Neural progenitor cell (in vitro differentiated cells): Measurements from ENCODE around the gene KIRREL2. TPM values are rescaled to one million over a fixed set of nuclear protein-coding genes. Genes with fewer than 3 reads are reported as not detected.

Experiments
- DNase-seq: peaks from one replicate; pipeline ENCODE4 v3.0.0-alpha.2; 2016; ENCODE audit warnings: low spot score
- H2AFZ ChIP-seq: fragments of 200-600 bp; sonication (generic); replicated peaks from 2 replicates; pipeline ENCODE4 v1.6.1; 2016; ENCODE audit warnings: antibody characterized with exemption
- H3F3A ChIP-seq: fragments of 200-600 bp; sonication (generic); 2 replicates; pipeline ENCODE4 v1.6.1; 2016; ENCODE audit warnings: antibody characterized with exemption, low read depth
- H3K27ac ChIP-seq: fragments of 200-600 bp; sonication (generic); 2 replicates; pipeline ENCODE4 v1.5.1; 2016; ENCODE audit warnings: mild to moderate bottlenecking
- H3K27me3 ChIP-seq: fragments of 200-600 bp; sonication (generic); 2 replicates; pipeline ENCODE4 v1.6.1; 2016; ENCODE audit warnings: mild to moderate bottlenecking, moderate library complexity
- H3K36me3 ChIP-seq: fragments of 200-600 bp; sonication (generic); 2 replicates; pipeline ENCODE4 v1.5.1; 2016
- H3K4me1 ChIP-seq: fragments of 200-600 bp; sonication (generic); 2 replicates; pipeline ENCODE4 v1.6.1; 2016; ENCODE audit warnings: mixed run types
- H3K4me2 ChIP-seq: fragments of 200-600 bp; sonication (generic); 2 replicates; pipeline ENCODE4 v1.6.1; 2016
- H3K4me3 ChIP-seq: fragments of 200-600 bp; sonication (generic); 2 replicates; pipeline ENCODE4 v1.5.1; 2016
- H3K79me2 ChIP-seq: fragments of 200-600 bp; sonication (generic); 2 replicates; pipeline ENCODE4 v1.6.1; 2016; ENCODE audit warnings: low read depth
- H3K9ac ChIP-seq: fragments of 200-600 bp; sonication (generic); 2 replicates; pipeline ENCODE4 v1.6.1; 2016
- H3K9me3 ChIP-seq: fragments of 200-600 bp; sonication (generic); 2 replicates; pipeline ENCODE4 v1.5.1; 2016; ENCODE audit warnings: low read depth
- H4K20me1 ChIP-seq: fragments of 200-600 bp; sonication (generic); 2 replicates; pipeline ENCODE4 v1.6.1; 2016; ENCODE audit warnings: low read depth
- H3K27ac Mint-ChIP-seq: 3 replicates; pipeline ENCODE4 v1.8.0; 2021; ENCODE audit warnings: mixed read lengths
- H3K27me3 Mint-ChIP-seq: 2 replicates; pipeline ENCODE4 v1.8.0; 2022; ENCODE audit warnings: low read depth, mild to moderate bottlenecking, inconsistent platforms, moderate library complexity, mixed read lengths; ENCODE audit not compliant: insufficient read depth
- H3K36me3 Mint-ChIP-seq: 3 replicates; pipeline ENCODE4 v1.8.0; 2021; ENCODE audit warnings: mixed read lengths
- H3K4me1 Mint-ChIP-seq: 3 replicates; pipeline ENCODE4 v1.8.0; 2021; ENCODE audit warnings: mixed read lengths
- H3K4me3 Mint-ChIP-seq: 3 replicates; pipeline ENCODE4 v1.8.0; 2021; ENCODE audit warnings: mild to moderate bottlenecking, moderate library complexity, mixed read lengths
- H3K9me3 Mint-ChIP-seq: 3 replicates; pipeline ENCODE4 v1.8.0; 2020; ENCODE audit warnings: mixed read lengths
- EZH2 ChIP-seq: fragments of 200-600 bp; sonication (generic); IDR thresholded peaks from 2 replicates; pipeline ENCODE4 v1.6.1; 2017; ENCODE audit warnings: antibody characterized with exemption, mild to moderate bottlenecking, moderate library complexity
- EZH2phosphoT487 ChIP-seq: fragments of 200-600 bp; sonication (generic); IDR thresholded peaks from 2 replicates; pipeline ENCODE4 v1.6.1; 2017; ENCODE audit warnings: antibody characterized with exemption
- total RNA-seq: library from RNA; depleted of rRNA; stranded (reverse); fragments of >200 nt; gene quantifications from 2 replicates; pipeline ENCODE4 v1.2.3, GENCODE V29; 2015; ENCODE audit warnings: low replicate concordance
- TF ChIP-seq, protein P1 (sequence below): fragments of 200-600 bp; sonication (generic); IDR thresholded peaks from 2 replicates; pipeline ENCODE4 v1.5.1; 2017; ENCODE audit warnings: antibody characterized with exemption, mild to moderate bottlenecking

KIRREL2 gene
- total RNA-seq, 1 donor from 2014 or later, result 2.4 TPM

DNA sequence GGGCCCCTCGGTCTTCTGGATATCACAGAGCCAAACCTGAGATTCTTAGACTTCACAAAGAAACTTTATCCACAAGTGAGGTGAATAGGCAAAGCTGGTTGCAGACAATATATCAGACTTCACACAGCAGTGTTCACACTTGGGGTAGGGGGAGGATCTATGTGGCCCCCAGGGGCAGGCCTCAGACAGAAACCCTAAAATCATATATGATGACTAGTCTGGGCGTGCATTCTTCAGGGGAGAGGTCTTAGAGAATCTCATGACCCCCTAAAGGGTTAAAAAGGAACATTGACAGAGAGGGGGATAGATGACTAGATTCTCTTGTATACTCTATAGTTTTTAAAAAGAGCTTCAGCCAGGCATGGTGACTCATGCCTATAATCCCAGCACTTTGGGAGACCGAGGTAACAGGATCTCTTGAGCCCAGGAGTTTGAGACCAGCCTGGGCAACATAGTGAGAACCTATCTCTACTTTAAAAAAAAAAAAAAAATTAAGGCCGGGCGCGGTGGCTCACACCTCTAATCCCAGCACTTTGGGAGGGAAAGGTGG lies 48.5 kb downstream of the KIRREL2 start:
- no peak for DNase-seq
- Histone ChIP-seq H3K4me3 (no peak overlapping the region), H3K9ac (no peak overlapping the region), H3K4me1 (peaks cover 6% of the 10 kb centered on the region), H3K27me3 (peaks cover 26% of the 10 kb centered on the region), H2AFZ (no peak overlapping the region), H3K9me3 (no peaks in the 10 kb centered on the region), H3F3A (peaks cover 13% of the 10 kb centered on the region), H3K4me2 (no peak overlapping the region), H3K79me2 (no peaks in the 10 kb centered on the region), H4K20me1 (no peaks in the 10 kb centered on the region), H3K36me3 (no peaks in the 10 kb centered on the region), H3K27ac (no peak overlapping the region)
- H3K36me3 Mint-ChIP-seq, result no peaks in the 10 kb centered on the region
- no peaks in the 10 kb centered on the region for H3K9me3 Mint-ChIP-seq
- H3K4me3 Mint-ChIP-seq, result no peak overlapping the region
- peaks cover 41% of the 10 kb centered on the region for H3K4me1 Mint-ChIP-seq
- peak overlapping the region; percentile 50 for H3K27ac Mint-ChIP-seq
- H3K27me3 Mint-ChIP-seq, result peaks cover 24% of the 10 kb centered on the region
- TF ChIP-seq EZH2, result no peak
- TF ChIP-seq, protein P1, sequence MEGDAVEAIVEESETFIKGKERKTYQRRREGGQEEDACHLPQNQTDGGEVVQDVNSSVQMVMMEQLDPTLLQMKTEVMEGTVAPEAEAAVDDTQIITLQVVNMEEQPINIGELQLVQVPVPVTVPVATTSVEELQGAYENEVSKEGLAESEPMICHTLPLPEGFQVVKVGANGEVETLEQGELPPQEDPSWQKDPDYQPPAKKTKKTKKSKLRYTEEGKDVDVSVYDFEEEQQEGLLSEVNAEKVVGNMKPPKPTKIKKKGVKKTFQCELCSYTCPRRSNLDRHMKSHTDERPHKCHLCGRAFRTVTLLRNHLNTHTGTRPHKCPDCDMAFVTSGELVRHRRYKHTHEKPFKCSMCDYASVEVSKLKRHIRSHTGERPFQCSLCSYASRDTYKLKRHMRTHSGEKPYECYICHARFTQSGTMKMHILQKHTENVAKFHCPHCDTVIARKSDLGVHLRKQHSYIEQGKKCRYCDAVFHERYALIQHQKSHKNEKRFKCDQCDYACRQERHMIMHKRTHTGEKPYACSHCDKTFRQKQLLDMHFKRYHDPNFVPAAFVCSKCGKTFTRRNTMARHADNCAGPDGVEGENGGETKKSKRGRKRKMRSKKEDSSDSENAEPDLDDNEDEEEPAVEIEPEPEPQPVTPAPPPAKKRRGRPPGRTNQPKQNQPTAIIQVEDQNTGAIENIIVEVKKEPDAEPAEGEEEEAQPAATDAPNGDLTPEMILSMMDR, result no peak
- TF ChIP-seq EZH2phosphoT487, result no peak

DNA sequence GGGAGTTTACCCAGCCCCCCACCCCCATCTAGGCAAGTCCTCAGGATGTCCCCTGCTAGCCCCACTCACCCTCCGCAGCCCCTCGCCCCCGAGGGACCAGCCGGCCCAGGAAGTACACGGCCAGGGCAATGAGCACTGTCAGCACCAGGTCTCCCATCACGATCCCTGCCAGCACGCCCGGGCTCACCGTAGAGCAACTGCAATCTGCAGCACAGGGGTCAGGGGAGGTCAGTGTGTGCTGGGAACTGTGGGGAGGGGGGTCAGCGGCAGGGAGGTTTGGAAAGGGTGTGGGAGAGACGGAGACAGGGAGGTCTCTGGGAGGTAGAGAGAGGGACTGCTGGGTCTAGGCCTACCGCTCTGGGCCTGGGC lies 50.6 kb downstream of the KIRREL2 start:
- no peak overlapping the region for H3K4me2 ChIP-seq
- TF ChIP-seq EZH2phosphoT487, result no peak
- TF ChIP-seq, protein P1, result no peak
- TF ChIP-seq EZH2, result no peak
- no peaks in the 10 kb centered on the region for H3K36me3 ChIP-seq
- no peak overlapping the region for H2AFZ ChIP-seq
- no peaks in the 10 kb centered on the region for H3K36me3 Mint-ChIP-seq
- DNase-seq, result no peak
- no peaks in the 10 kb centered on the region for H3K9me3 Mint-ChIP-seq
- H3K9me3 ChIP-seq, result no peaks in the 10 kb centered on the region
- no peak overlapping the region for H3K4me3 Mint-ChIP-seq
- no peak overlapping the region for H3K9ac ChIP-seq
- H3K27me3 ChIP-seq, result peaks cover 10% of the 10 kb centered on the region
- peak overlapping the region; percentile 94 for H3K27ac Mint-ChIP-seq
- H3K27ac ChIP-seq, result no peak overlapping the region
- peaks cover 32% of the 10 kb centered on the region for H3K4me1 Mint-ChIP-seq
- peaks cover 25% of the 10 kb centered on the region for H3K27me3 Mint-ChIP-seq
- H3F3A ChIP-seq, result no peaks in the 10 kb centered on the region
- H3K4me3 ChIP-seq, result no peak overlapping the region
- H4K20me1 ChIP-seq, result no peaks in the 10 kb centered on the region
- H3K79me2 ChIP-seq, result no peaks in the 10 kb centered on the region
- peaks cover 6% of the 10 kb centered on the region for H3K4me1 ChIP-seq

DNA sequence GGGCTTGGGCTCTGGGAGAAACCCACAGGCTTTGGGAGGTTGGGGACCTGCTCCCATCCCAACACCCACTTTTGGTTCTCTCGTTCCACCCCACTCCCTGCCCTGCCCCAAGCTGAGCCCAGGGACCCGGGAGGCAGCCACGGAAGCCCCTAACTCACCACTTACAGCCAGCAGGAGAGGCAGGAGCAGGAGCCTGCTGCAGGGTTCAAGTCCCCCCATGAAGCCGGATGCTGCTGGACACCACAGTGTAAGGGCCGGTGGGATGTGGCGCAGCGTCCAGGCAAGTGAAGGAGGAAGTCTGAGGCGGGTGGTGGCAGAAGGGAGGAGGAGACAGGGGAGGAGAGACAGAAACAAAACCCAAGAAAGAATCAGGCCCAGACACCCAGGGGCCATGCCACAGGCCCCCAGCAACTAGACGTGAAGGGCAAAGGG lies 51.3 kb downstream of the KIRREL2 start, which contains the start of gene TYROBP:
Gene TYROBP, minus strand, starts transcription at position 286 of the 432 bp plus-strand sequence. Its CDS starts 67 bp downstream, at position 219.
- Histone ChIP-seq H3K4me3 (no peak within 1 kb of the TSS), H2AFZ (no peak within 1 kb of the TSS), H3K79me2 (no peaks in the 10 kb centered on the region), H3F3A (no peaks in the 10 kb centered on the region), H3K27me3 (peaks cover 3% of the 10 kb centered on the region), H3K9me3 (no peaks in the 10 kb centered on the region), H3K36me3 (no peaks in the 10 kb centered on the region), H3K4me2 (no peak within 1 kb of the TSS), H3K9ac (no peak within 1 kb of the TSS), H3K27ac (no peak within 1 kb of the TSS), H3K4me1 (peaks cover 6% of the 10 kb centered on the region), H4K20me1 (no peaks in the 10 kb centered on the region)
- no peaks in the 10 kb centered on the region for H3K9me3 Mint-ChIP-seq
- peak within 1 kb of the TSS; percentile 94 for H3K27ac Mint-ChIP-seq
- TF ChIP-seq, protein P1, result no peak
- TF ChIP-seq EZH2 (no peak), EZH2phosphoT487 (no peak)
- DNase-seq, result no peak
- peaks cover 32% of the 10 kb centered on the region for H3K4me1 Mint-ChIP-seq
- H3K4me3 Mint-ChIP-seq, result no peak within 1 kb of the TSS
- peaks cover 22% of the 10 kb centered on the region for H3K27me3 Mint-ChIP-seq
- H3K36me3 Mint-ChIP-seq, result no peaks in the 10 kb centered on the region
